HG03565 (cell line): ENCODE measurements around the gene MARCHF10.
"Not testable (repeated sequence)": the region's sequence is repeated elsewhere in the genome, so short reads cannot be mapped to it uniquely, and the experiment has no call there.

Experiments used
- ATAC-seq: cut with Tn5 transposase; IDR thresholded peaks from one replicate; pipeline ENCODE4 v1.9.1; 2021; ENCODE audit warnings: mild to moderate bottlenecking, moderate library complexity; ENCODE audit not compliant: unreplicated experiment

The MARCHF10 gene

GRCh38 chr17:62791235-62791734 lies 16.8 kb downstream of the MARCHF10 start:
- no peak for ATAC-seq

GRCh38 chr17:62790564-62790986 lies 17.5 kb downstream of the MARCHF10 start:
- no peak for ATAC-seq

GRCh38 chr17:62787366-62787765 lies 20.7 kb downstream of the MARCHF10 start:
- no peak for ATAC-seq

GRCh38 chr17:62786646-62787045 lies 21.5 kb downstream of the MARCHF10 start:
- no peak for ATAC-seq

- not testable (repeated sequence) for ATAC-seq
These were observed 22.1 kb downstream of the MARCHF10 start for GRCh38 chr17:62785983-62786382.

- ATAC-seq: no peak
These were observed 25.3 kb downstream of the MARCHF10 start for GRCh38 chr17:62782730-62783270.

- no peak for ATAC-seq
These were observed 26.3 kb downstream of the MARCHF10 start for GRCh38 chr17:62781831-62782251.

GRCh38 chr17:62781356-62781755 lies 26.8 kb downstream of the MARCHF10 start:
- ATAC-seq: no peak

- ATAC-seq: no peak
These were observed 27.2 kb downstream of the MARCHF10 start for GRCh38 chr17:62780951-62781350.

GRCh38 chr17:62780269-62780668 lies 27.8 kb downstream of the MARCHF10 start:
- ATAC-seq: no peak

GRCh38 chr17:62778990-62779681 lies 29.0 kb downstream of the MARCHF10 start:
- ATAC-seq: no peak

- no peak for ATAC-seq
These were observed 32.2 kb downstream of the MARCHF10 start for GRCh38 chr17:62775876-62776275.

- ATAC-seq: no peak
These were observed 33.8 kb downstream of the MARCHF10 start for GRCh38 chr17:62774338-62774737.

- no peak for ATAC-seq
These were observed 40.1 kb downstream of the MARCHF10 start for GRCh38 chr17:62767997-62768396.

- ATAC-seq: no peak
These were observed 42.8 kb downstream of the MARCHF10 start for GRCh38 chr17:62765351-62765750.

- ATAC-seq: no peak
These were observed 44.1 kb downstream of the MARCHF10 start for GRCh38 chr17:62763891-62764600.

GRCh38 chr17:62761884-62762283 lies 46.2 kb downstream of the MARCHF10 start:
- no peak for ATAC-seq

- ATAC-seq: no peak
These were observed 47.2 kb downstream of the MARCHF10 start for GRCh38 chr17:62760945-62761267.

- no peak for ATAC-seq
These were observed 47.8 kb downstream of the MARCHF10 start for GRCh38 chr17:62760059-62760944.

- ATAC-seq: no peak
These were observed 50.6 kb downstream of the MARCHF10 start for GRCh38 chr17:62757500-62757951.

GRCh38 chr17:62756198-62756597 lies 51.9 kb downstream of the MARCHF10 start:
- no peak for ATAC-seq
